ENCODE data around the gene ANLN. TPM values are rescaled to one million over a fixed set of nuclear protein-coding genes. Genes with fewer than 3 reads are reported as not detected.

Gene ANLN
- total RNA-seq, 1 experiment from 2014 or later: 238 TPM

GRCh38 chr7:36379831-36380504 is 9.7 kb upstream of the ANLN start:
- DNase-seq (ENCODE audit: low read depth, low spot score) (no peak), ATAC-seq (no peak; the same call in 1 of the 2 replicates)
- intact Hi-C loops (cut with micrococcal nuclease; ENCODE audit: unreplicated experiment): no loop called here
- CTCF ChIA-PET: no interaction called here
- POLR2A ChIA-PET: no interaction called here
- BruUV-seq (replicated peaks): no TSS peak
- no peaks in the 10 kb centered on the region for H3K9me3 ChIP-seq (ENCODE audit: control insufficient read depth, insufficient read depth, low read depth, low read length)
- no peaks in the 10 kb centered on the region for H3K4me1 ChIP-seq (ENCODE audit: control insufficient read depth, insufficient read depth, low read length)
- TF ChIP-seq REST (IDR thresholded peaks at IDR 0.05; ENCODE audit: insufficient read depth in 1 of 2, low read depth in 2 of 2, low read length in 1 of 2) (no peak), POLR2AphosphoS5 (IDR thresholded peaks at IDR 0.05; ENCODE audit: low read depth, low read length) (no peak), SIN3A (IDR thresholded peaks at IDR 0.05; ENCODE audit: borderline replicate concordance, insufficient read depth, low read depth, low read length) (no peak), TCF7L2 (IDR thresholded peaks at IDR 0.05; ENCODE audit: low read depth, low read length) (no peak), CTCF (IDR thresholded peaks at IDR 0.05) (no peak)
- in situ Hi-C loops (cut with HindIII; ENCODE audit: low pct_unique_long_range_greater_than_20kb, low sequenced_read_pairs): no loop called here
- H3K4me3 ChIP-seq (ENCODE audit: low read depth in 2 of 2, low read length in 2 of 2): no peak overlapping the region
- no peaks in the 10 kb centered on the region for H3K36me3 ChIP-seq (ENCODE audit: control insufficient read depth, insufficient read depth, low read length)
- peak overlapping the region; percentile 11; the same call in 1 of the 2 replicates for H3K27ac ChIP-seq (ENCODE audit: low read length)
- no peaks in the 10 kb centered on the region for H3K27me3 ChIP-seq (ENCODE audit: control insufficient read depth, insufficient read depth, low read length)

GRCh38 chr7:36381056-36381455 is 8.6 kb upstream of the ANLN start:
- no peak for ATAC-seq
- in situ Hi-C loops (cut with HindIII; ENCODE audit: low pct_unique_long_range_greater_than_20kb, low sequenced_read_pairs): no loop called here

More at GRCh38 chr7:36381056-36381455, 8.6 kb upstream of the ANLN start:
- no TSS peak for BruUV-seq (replicated peaks)
- POLR2A ChIA-PET: no interaction called here
- Histone ChIP-seq H3K36me3 (ENCODE audit: control insufficient read depth, insufficient read depth, low read length) (no peaks in the 10 kb centered on the region), H3K9me3 (ENCODE audit: control insufficient read depth, insufficient read depth, low read depth, low read length) (no peaks in the 10 kb centered on the region), H3K27me3 (ENCODE audit: control insufficient read depth, insufficient read depth, low read length) (no peaks in the 10 kb centered on the region), H3K4me1 (ENCODE audit: control insufficient read depth, insufficient read depth, low read length) (no peaks in the 10 kb centered on the region), H3K4me3 (ENCODE audit: low read depth in 2 of 2, low read length in 2 of 2) (no peak overlapping the region), H3K27ac (ENCODE audit: low read length) (peak overlapping the region; percentile 51; the same call in 1 of the 2 replicates)
- CTCF ChIA-PET: no interaction called here
- no peak for DNase-seq (ENCODE audit: low read depth, low spot score)
- intact Hi-C loops (cut with micrococcal nuclease; ENCODE audit: unreplicated experiment): no loop called here
- no peak for TF ChIP-seq TCF7L2 (IDR thresholded peaks at IDR 0.05; ENCODE audit: low read depth, low read length)
- no peak for TF ChIP-seq SIN3A (IDR thresholded peaks at IDR 0.05; ENCODE audit: borderline replicate concordance, insufficient read depth, low read depth, low read length)
- no peak for TF ChIP-seq REST (IDR thresholded peaks at IDR 0.05; ENCODE audit: insufficient read depth in 1 of 2, low read depth in 2 of 2, low read length in 1 of 2)
- TF ChIP-seq CTCF (IDR thresholded peaks at IDR 0.05): no peak
- no peak for TF ChIP-seq POLR2AphosphoS5 (IDR thresholded peaks at IDR 0.05; ENCODE audit: low read depth, low read length)

Measured in Panc1 (cell line).